Dermis microvascular lymphatic vessel endothelial cell (primary cell): ENCODE results near the gene RNF7. TPM values are rescaled to one million over a fixed set of nuclear protein-coding genes. Genes with fewer than 3 reads are reported as not detected.
"Not testable (repeated sequence)": the region's sequence is repeated elsewhere in the genome, so short reads cannot be mapped to it uniquely, and the experiment has no call there.

Experiments used
- DNase-seq, 2 donors: peaks; one replicate each; pipeline versions ENCODE4 v3.0.0 to v3.0.0-alpha.2; 2010; ENCODE audit warnings: low read depth in 2 of 2
- total RNA-seq: library from RNA; depleted of rRNA; stranded (reverse); fragments of >200 nt; gene quantifications from 2 replicates; pipeline ENCODE4 v1.2.1, GENCODE V29; 2014

The RNF7 gene
- total RNA-seq, 1 donor from 2014 or later = 28.4 TPM

GRCh38 chr3:141735176-141735575, 2.9 kb upstream of the RNF7 start:
- no peak for DNase-seq

- DNase-seq = no peak
Observed at GRCh38 chr3:141735770-141736465, 2.2 kb upstream of the RNF7 start.

GRCh38 chr3:141737093-141737492, 1.0 kb upstream of the RNF7 start:
- no peak for DNase-seq

GRCh38 chr3:141737678-141738021, 448 bp upstream of the RNF7 start:
- no peak for DNase-seq

- peak; percentile 11 to 61 for DNase-seq
Observed at GRCh38 chr3:141738891-141739363, 829 bp downstream of the RNF7 start.

- no peak for DNase-seq
Observed at GRCh38 chr3:141739731-141740130, 1.6 kb downstream of the RNF7 start.

- DNase-seq = peak in 1 of 2 donors; percentile 49
Observed at GRCh38 chr3:141740349-141740748, 2.3 kb downstream of the RNF7 start.

- no peak for DNase-seq
Observed at GRCh38 chr3:141743305-141743704, 5.2 kb downstream of the RNF7 start.

- no peak for DNase-seq
Observed at GRCh38 chr3:141746962-141747361, 8.9 kb downstream of the RNF7 start.

GRCh38 chr3:141753399-141753798, 15.3 kb downstream of the RNF7 start:
- DNase-seq = no peak

- DNase-seq = no peak
Observed at GRCh38 chr3:141754032-141754431, 15.9 kb downstream of the RNF7 start.

- DNase-seq = not testable (repeated sequence)
Observed at GRCh38 chr3:141762552-141762951, 24.5 kb downstream of the RNF7 start.

- DNase-seq = no peak
Observed at GRCh38 chr3:141763088-141763750, 25.1 kb downstream of the RNF7 start, which contains the start of gene GRK7. TSS of gene GRK7 (plus strand) at chr3:141763408. CDS start at chr3:141778285, 14,877 bp downstream.

GRCh38 chr3:141764045-141764444, 25.9 kb downstream of the RNF7 start:
- DNase-seq = no peak

GRCh38 chr3:141764465-141764864, 26.4 kb downstream of the RNF7 start:
- DNase-seq = no peak

GRCh38 chr3:141764986-141765385, 26.9 kb downstream of the RNF7 start:
- no peak for DNase-seq

GRCh38 chr3:141767066-141767465, 29.0 kb downstream of the RNF7 start:
- no peak for DNase-seq

GRCh38 chr3:141769221-141769894, 31.3 kb downstream of the RNF7 start:
- peak in 1 of 2 donors; percentile 44 for DNase-seq

GRCh38 chr3:141773676-141774075, 35.6 kb downstream of the RNF7 start:
- DNase-seq = no peak

- DNase-seq = no peak
Observed at GRCh38 chr3:141776376-141776775, 38.3 kb downstream of the RNF7 start.

GRCh38 chr3:141776885-141777284, 38.8 kb downstream of the RNF7 start:
- DNase-seq = no peak
